Measurements from ENCODE around the gene SLC7A8.
"Not testable (repeated sequence)": the region's sequence is repeated elsewhere in the genome, so short reads cannot be mapped to it uniquely, and the experiment has no call there.

The SLC7A8 gene

DNA sequence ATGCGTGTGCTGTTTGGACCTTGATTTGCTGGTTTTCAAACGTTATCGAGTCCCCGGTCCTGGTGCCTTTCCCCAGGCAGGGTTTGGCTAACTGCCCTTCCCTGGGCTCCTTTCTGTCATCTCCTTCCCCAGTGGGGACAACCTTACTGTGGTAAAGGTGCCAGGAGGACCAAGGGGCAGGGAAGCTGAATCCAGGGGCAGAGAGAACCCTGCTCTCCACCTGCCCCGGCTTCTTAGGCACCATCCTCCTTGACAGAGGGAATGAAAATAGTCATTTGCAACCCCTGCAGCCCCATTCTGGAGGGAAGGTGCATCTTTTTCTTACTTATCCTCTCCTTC, 69.4 kb downstream of the SLC7A8 start:
- no peak for DNase-seq (ENCODE audit: low read depth in 2 of 2)

GRCh38 chr14:23113431-23114119, 69.9 kb downstream of the SLC7A8 start:
- DNase-seq (ENCODE audit: low read depth in 2 of 2): no peak

- no peak for DNase-seq (ENCODE audit: low read depth in 2 of 2)
Observed at GRCh38 chr14:23112359-23113178, 70.9 kb downstream of the SLC7A8 start.

GRCh38 chr14:23110579-23111365, 72.7 kb downstream of the SLC7A8 start:
- no peak for DNase-seq (ENCODE audit: low read depth in 2 of 2)

DNA sequence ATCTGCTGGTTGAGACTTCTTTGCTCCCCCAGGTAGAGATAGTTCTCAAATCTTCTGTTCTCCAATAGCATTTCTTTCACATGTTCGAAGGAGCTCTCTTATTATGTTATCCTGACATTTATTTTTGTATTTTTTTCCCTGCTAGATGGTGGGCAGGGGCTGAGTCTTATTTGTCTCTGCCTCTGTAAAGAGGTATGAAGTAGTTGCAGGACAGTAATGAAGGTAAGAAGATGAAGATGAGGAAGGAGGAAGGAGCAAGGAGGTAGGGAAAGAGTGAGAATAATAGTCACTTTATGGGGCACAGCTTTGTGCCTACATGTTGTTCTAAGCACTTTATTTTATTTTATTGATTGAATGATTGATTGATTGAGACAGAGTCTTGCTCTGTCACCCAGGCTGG, 73.7 kb downstream of the SLC7A8 start:
- DNase-seq (ENCODE audit: low read depth in 2 of 2): no peak

DNA sequence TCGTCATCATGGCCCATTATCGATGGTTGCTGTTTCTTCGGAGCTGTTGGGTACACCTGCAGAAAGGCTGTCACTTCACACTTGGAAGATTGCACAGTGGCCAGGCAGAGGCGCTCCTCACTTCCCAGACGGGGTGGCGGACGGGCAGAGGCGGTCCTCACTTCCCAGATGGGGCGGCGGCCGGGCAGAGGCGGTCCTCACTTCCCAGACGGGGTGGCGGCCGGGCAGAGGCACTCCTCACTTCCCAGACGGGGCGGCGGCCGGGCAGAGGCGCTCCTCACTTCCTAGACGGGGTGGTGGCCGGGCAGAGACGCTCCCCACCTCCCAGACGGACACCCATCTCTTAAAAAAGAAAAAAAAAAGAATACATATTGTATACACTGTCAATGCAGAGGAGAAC, 75.3 kb downstream of the SLC7A8 start:
- DNase-seq (ENCODE audit: low read depth in 2 of 2): not testable (repeated sequence)

- DNase-seq (ENCODE audit: low read depth in 2 of 2): not testable (repeated sequence)
Observed at GRCh38 chr14:23107620-23108019, 75.8 kb downstream of the SLC7A8 start.

DNA sequence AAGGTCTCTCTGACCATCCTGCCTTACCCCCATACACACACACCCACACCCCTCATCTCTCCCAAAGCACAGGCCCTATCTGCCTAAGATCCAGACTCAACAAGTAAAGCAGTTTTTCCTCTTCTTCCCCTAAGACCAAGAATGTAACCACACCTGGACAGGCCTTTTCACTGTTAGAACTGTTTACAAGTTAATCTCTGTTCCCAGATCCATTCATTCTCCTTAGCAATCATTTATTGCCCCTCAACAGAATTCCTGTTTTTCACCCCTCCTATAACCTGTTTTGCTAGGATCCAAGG, 76.8 kb downstream of the SLC7A8 start:
- no peak for DNase-seq (ENCODE audit: low read depth in 2 of 2)

- DNase-seq (ENCODE audit: low read depth in 2 of 2): no peak
Observed at GRCh38 chr14:23105348-23105824, 78.1 kb downstream of the SLC7A8 start.

GRCh38 chr14:23104591-23105347, 78.7 kb downstream of the SLC7A8 start, which contains the start of gene CIROP:
CIROP (minus strand) TSS chr14:23104989; CDS start chr14:23104920, 69 bp downstream.
- no peak for DNase-seq (ENCODE audit: low read depth in 2 of 2)

DNA sequence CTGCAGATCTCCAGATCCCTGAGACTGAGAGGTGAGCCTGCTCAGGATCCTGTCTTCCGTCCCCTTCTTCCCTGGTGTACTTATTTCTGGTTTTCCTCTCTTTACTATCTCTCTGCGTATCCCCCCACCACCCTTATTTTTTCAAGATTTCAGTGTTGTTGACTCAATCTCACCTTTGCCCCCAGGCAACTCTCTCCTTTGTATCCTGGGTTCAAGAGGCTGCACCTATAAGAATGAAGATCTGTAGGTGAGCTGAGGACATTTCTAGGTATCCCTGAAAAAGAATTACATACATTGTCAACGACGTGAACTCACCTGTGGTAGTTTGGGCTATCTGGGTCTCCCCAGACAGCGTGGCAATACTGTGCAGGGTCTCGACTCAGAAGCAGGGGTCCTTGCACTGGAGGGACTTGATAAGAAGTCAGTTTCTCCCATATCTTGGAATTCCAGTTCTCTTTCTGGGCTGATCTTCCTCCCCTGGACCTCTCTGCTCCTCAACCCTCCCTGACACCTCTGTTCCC, 79.3 kb downstream of the SLC7A8 start:
- DNase-seq (ENCODE audit: low read depth in 2 of 2): no peak

DNA sequence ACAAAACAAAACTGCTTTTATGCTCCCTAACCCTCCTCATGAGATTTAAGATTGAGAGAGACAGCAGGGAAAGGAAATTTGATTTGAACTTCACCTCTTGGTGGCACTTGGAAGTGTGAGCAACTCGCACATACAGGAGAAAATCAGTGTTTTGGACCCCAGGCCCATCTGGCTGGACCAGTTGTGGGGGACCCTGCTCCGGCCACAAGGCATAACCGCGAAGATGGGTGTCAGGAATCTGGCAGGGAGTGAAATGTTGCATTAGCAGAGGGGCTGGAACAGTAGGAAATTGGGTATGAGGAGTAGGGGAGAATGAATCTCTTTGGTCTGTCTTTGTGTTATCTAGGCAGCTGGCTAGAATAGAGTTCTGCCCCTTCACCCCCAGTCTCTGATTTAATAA, 79.9 kb downstream of the SLC7A8 start:
- DNase-seq (ENCODE audit: low read depth in 2 of 2): no peak

GRCh38 chr14:23102801-23103200, 80.7 kb downstream of the SLC7A8 start:
- DNase-seq (ENCODE audit: low read depth in 2 of 2): no peak

GRCh38 chr14:23101986-23102625, 81.4 kb downstream of the SLC7A8 start:
- no peak for DNase-seq (ENCODE audit: low read depth in 2 of 2)

DNA sequence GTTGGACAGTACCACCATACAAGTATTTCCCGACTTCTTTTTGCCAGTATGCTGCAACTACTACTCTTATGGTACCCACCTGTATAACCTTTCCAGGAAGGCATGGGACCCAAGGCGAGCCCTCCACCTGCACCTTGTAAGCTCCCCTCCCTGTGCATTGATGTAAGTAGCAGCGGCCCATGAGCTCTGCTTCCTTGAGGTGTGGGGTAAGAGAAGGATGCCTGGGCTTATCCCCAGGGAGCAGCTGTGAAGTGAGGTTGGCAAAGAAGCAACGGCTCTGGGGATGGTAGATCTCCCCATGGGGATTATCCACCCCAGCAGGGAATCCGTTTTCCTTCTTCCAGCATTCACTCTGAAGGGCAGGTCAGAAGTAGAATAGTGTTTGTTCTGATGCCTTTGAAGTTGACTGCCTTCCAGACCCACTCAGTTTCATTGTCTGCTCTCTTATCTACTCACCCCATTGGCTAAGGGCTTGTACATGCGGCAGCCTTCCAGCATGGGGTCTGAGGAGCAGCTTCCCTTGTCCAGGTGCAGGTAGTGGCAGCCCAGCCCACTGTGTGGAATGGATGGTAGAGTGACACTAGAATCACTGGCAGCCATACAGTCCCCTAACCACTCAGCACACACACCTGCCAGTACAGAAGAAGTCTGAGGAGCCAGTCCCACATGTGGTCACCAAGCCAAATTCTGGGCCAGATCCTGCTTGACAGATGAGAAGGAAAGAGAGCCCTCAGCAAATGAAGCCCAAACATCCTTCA, 82.1 kb downstream of the SLC7A8 start:
- DNase-seq (ENCODE audit: low read depth in 2 of 2): no peak

DNA sequence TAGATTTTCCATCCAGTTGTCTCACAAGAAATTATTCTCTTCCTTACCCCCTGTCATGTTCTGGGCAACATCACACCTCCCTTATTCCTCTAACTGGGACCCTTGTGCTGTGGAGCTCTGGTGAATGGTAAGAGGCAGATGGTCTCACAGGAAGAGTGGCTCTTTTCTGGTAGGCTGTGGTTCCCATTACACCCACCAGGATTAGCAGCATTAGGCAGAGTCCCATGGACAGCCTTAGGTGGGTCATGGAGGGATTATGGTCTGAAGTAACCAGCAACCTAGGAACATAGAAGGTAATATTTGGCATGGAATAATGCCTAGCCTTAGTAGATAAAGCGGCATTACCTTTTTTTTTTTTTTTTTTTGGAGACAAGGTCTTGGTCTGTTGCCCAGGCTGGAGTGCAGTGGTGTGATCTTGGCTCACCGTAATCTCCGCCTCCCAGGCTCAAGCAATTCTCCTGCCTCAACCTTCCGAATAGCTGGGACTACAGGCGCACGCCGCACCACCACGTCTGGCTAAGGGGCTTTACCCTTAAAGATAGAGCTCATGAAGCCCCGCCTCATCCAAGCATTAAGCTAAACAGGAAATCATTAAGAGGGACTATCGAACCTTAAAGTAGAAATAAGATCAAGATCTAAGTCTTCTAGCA, 84.1 kb downstream of the SLC7A8 start:
- DNase-seq (ENCODE audit: low read depth in 2 of 2): no peak

GRCh38 chr14:23097786-23098185, 85.7 kb downstream of the SLC7A8 start:
- no peak for DNase-seq (ENCODE audit: low read depth in 2 of 2)

DNA sequence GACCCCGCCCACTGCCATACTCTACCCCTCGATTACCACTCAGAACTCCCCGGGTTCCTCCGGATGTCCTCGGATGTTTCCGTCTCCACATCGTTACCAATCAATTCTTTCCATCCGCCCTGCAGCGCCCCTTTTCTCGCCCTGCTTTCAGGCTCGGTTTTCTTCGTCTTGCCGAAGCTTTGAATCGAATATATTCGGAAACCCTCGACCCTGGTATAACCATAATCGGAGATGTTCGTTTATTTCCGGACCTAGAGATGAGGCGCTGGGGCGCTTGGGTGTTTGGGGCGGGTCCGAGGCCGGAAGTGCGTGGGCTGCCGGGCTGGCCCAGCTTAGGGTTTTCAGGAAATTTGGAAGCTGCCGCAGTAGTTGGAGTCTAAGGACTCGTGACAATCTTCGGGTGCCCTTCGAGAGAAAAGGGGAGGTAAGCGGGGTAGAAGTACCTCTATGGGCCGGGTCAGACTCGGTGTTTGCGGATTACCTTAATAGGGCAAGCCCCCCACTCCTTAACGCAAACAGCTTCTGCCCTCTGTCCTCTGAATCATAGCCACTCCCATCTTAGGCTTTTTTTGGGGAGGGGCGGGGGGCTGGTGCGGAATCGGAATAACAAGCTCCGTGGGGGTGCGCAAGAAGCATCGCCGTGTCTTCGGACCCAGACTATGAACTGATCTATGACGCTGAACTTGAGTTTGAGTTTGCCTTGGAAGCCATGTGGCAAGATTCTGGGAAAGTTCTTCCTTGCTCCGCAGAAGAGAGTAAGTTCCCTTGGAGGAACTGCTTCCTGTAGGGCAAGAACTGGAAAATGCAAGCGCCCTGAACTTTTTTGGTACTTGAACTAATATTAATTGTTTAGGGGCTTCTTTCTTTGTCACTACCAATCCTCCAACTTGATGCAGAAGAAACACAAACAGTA, 88.0 kb downstream of the SLC7A8 start, which contains the start of gene C14orf119:
Gene C14orf119, plus strand, starts transcription at position 310 of the 913 bp plus-strand sequence. CDS start 2,154 bp downstream, outside the sequence.
- peak in 1 of 2 donors; percentile 99 for DNase-seq (ENCODE audit: low read depth in 2 of 2)
